ENCODE measurements around the gene SPRY1.

The SPRY1 gene

GRCh38 chr4:123408471-123409084, 12.0 kb downstream of the SPRY1 start:
- DNase-seq (ENCODE audit: low read depth in 3 of 3, low spot score in 1 of 3): no peak

GRCh38 chr4:123409334-123409733, 12.7 kb downstream of the SPRY1 start:
- no peak for DNase-seq (ENCODE audit: low read depth in 3 of 3, low spot score in 1 of 3)

- DNase-seq (ENCODE audit: low read depth in 3 of 3, low spot score in 1 of 3): no peak
Observed at GRCh38 chr4:123411514-123411913, 14.9 kb downstream of the SPRY1 start.

GRCh38 chr4:123412091-123412505, 15.5 kb downstream of the SPRY1 start:
- DNase-seq (ENCODE audit: low read depth in 3 of 3, low spot score in 1 of 3): no peak

- DNase-seq (ENCODE audit: low read depth in 3 of 3, low spot score in 1 of 3): no peak
Observed at GRCh38 chr4:123412700-123413512, 16.3 kb downstream of the SPRY1 start.

GRCh38 chr4:123415576-123415975, 19.0 kb downstream of the SPRY1 start:
- DNase-seq (ENCODE audit: low read depth in 3 of 3, low spot score in 1 of 3): no peak

GRCh38 chr4:123415977-123416376, 19.4 kb downstream of the SPRY1 start:
- no peak for DNase-seq (ENCODE audit: low read depth in 3 of 3, low spot score in 1 of 3)

GRCh38 chr4:123417813-123418212, 21.2 kb downstream of the SPRY1 start:
- DNase-seq (ENCODE audit: low read depth in 3 of 3, low spot score in 1 of 3): no peak

GRCh38 chr4:123418351-123418931, 21.8 kb downstream of the SPRY1 start:
- DNase-seq (ENCODE audit: low read depth in 3 of 3, low spot score in 1 of 3): no peak

- no peak for DNase-seq (ENCODE audit: low read depth in 3 of 3, low spot score in 1 of 3)
Observed at GRCh38 chr4:123419885-123420755, 23.5 kb downstream of the SPRY1 start.

- no peak for DNase-seq (ENCODE audit: low read depth in 3 of 3, low spot score in 1 of 3)
Observed at GRCh38 chr4:123421227-123421936, 24.8 kb downstream of the SPRY1 start.

GRCh38 chr4:123421937-123422781, 25.6 kb downstream of the SPRY1 start:
- DNase-seq (ENCODE audit: low read depth in 3 of 3, low spot score in 1 of 3): no peak

GRCh38 chr4:123423819-123424218, 27.2 kb downstream of the SPRY1 start:
- DNase-seq (ENCODE audit: low read depth in 3 of 3, low spot score in 1 of 3): no peak

GRCh38 chr4:123427951-123428350, 31.4 kb downstream of the SPRY1 start:
- no peak for DNase-seq (ENCODE audit: low read depth in 3 of 3, low spot score in 1 of 3)

GRCh38 chr4:123430031-123430430, 33.4 kb downstream of the SPRY1 start:
- peak in 1 of 3 donors; percentile 14 for DNase-seq (ENCODE audit: low read depth in 3 of 3, low spot score in 1 of 3)

- no peak for DNase-seq (ENCODE audit: low read depth in 3 of 3, low spot score in 1 of 3)
Observed at GRCh38 chr4:123430501-123430900, 33.9 kb downstream of the SPRY1 start.

- no peak for DNase-seq (ENCODE audit: low read depth in 3 of 3, low spot score in 1 of 3)
Observed at GRCh38 chr4:123433573-123433972, 37.0 kb downstream of the SPRY1 start.

- DNase-seq (ENCODE audit: low read depth in 3 of 3, low spot score in 1 of 3): no peak
Observed at GRCh38 chr4:123433976-123434375, 37.4 kb downstream of the SPRY1 start.

- no peak for DNase-seq (ENCODE audit: low read depth in 3 of 3, low spot score in 1 of 3)
Observed at GRCh38 chr4:123435246-123436113, 38.9 kb downstream of the SPRY1 start.
